HG03565 (cell line): ENCODE data around the gene GSTP1.
"Not testable (repeated sequence)": the region's sequence is repeated elsewhere in the genome, so short reads cannot be mapped to it uniquely, and the experiment has no call there.

Experiments
- ATAC-seq: cut with Tn5 transposase; IDR thresholded peaks from one replicate; pipeline ENCODE4 v1.9.1; 2021; ENCODE audit warnings: mild to moderate bottlenecking, moderate library complexity; ENCODE audit not compliant: unreplicated experiment

Gene GSTP1

DNA sequence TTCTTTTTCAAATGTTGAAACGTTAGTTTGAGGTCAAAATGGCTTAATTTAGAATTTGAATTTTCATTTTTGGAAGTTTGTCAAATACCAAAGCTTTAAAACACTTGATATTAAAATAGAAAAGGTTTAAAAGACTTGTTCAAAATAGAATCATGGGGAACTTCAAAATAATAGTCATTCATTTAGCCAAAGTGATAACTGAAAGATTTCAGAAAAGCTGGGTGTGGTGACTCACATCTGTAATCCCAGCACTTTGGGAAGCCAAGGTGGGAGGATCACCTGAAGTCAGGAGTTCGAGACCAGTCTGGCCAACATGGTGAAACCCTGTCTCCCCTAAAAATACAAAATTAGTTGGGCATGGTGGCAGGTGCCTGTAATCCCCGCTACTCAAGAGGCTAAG, 10.9 kb downstream of the GSTP1 start:
- ATAC-seq: no peak

DNA sequence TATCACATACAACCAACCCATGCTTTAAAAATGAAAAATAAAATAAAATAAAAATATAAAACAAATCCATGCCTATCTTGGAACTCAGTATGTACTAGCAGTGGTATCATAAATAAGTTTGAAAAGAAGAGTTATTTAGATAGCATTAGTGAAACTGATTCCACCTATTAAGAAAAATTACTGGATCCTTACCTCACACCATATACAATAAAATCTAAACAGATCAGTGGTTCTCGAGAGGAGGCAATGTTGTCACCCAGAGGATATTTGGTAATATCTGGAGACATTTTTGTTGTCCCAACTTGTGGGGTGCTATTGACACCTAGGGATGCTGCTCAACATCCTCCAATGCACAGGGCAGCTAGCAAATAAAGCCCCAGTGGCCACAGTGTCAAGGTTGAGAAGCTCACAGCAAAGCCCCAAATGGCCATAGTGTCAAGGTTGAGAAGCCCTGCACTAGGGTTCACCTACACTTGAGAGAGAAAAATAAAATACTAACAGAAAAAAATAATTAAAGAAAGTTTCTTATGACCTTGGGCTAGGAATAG, 13.2 kb downstream of the GSTP1 start:
- no peak for ATAC-seq

DNA sequence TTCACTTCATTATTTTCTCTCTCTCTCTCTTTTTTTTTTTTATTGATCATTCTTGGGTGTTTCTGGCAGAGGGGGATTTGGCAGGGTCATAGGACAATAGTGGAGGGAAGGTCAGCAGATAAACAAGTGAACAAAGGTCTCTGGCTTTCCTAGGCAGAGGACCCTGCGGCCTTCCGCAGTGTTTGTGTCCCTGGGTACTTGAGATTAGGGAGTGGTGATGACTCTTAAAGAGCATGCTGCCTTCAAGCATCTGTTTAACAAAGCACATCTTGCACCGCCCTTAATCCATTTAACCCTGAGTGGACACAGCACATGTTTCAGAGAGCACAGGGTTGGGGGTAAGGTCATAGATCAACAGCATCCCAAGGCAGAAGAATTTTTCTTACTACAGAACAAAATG, 13.8 kb downstream of the GSTP1 start:
- not testable (repeated sequence) for ATAC-seq

DNA sequence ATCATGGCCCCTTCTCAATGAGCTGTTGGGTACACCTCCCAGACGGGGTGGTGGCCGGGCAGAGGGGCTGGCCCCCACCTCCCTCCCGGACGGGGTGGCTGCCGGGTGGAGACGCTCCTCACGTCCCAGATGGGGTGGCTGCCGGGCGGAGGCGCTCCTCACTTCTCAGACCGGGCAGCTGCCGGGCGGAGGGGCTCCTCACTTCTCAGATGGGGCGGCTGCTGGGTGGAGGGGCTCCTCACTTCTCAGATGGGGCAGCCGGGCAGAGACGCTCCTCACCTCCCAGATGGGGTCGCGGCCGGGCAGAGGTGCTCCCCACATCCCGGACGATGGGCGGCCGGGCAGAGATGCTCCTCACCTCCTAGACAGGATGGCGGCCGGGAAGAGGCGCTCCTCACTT, 14.4 kb downstream of the GSTP1 start:
- not testable (repeated sequence) for ATAC-seq

DNA sequence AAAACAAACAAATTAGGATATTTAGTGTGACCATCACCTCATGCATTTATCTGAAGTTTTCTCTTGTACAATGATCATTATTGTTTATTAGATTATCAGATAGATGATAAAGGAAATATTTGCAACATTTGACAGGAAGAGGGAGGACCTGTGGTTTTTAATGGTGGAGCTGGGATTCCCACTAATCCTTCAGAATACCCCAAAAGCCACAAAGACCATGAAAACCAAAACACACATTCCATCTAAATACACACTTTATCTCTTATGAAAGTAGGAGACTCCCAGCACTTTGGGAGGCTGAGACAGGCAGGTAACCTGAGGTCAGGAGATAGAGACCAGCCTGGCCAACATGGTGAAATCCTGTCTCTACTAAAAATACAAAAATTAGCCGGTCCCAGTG, 15.5 kb downstream of the GSTP1 start:
- no peak for ATAC-seq

DNA sequence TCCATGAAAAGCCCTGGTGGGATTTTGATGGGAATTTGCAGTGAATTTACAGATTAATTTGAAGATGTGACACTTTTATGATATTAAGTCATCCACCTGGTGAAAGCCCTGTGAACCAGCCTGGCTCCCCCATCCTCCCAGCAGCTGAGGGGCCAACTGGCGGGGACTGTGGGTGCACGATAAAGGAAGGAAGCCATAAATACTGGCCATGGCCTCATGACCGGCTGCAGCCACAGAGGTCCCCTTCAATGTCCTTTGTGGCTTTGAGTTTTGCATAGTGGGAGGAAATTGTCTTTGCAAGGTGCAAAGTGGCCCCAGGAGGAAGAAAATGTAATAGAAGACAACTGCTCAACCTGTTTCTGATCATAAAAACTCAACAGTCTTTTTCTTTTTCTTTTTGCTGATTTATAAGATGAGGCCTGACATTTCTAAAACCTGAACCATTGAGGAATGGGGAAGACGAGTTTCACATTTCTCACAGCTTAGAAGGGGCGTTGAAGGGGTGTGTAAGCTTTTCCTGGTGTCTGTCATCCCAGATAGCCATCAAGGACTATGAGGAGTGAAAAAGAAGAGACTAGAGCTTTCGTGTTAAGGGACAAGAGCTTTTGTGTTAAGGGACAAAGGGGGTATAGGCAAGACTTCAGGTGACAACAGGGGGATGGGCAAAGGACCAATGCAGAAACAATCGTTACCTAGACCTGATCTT, 16.9 kb downstream of the GSTP1 start:
- no peak for ATAC-seq

DNA sequence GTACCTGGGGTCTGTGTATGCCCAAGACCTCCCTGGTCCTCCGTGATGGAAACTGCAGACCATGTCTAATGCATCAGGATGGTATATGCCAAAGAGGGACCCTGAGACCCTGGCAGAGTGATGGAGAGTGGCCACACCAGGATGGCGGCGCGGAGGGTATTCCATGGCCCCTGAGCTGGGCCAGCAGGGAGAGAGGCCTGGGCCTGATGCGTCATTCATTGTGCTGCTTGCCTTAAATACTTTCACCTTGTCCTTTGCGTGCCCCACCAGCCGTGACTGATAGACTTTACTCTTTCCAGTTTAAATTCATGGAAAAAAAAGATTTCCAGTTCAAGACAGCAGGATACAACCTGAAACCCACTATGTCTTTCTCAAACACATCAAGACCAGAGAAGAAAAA, 17.5 kb downstream of the GSTP1 start:
- no peak for ATAC-seq

DNA sequence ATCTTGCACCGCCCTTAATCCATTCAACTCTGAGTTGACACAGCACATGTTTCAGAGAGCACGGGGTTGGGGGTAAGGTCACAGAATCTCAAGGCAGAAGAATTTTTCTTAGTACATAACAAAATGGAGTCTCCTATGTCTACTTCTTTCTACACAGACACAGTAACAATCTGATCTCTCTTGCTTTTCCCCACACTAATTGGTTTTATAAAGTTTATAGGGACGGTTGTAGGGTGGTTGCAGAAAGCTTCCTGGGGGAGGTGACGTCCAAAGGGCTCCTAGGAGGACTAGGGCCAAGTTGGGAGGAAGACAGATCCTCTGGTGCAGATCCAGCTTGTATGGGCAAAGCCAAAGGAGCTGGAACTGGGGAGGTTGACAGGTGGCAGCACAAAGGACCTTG, 20.5 kb downstream of the GSTP1 start:
- ATAC-seq: not testable (repeated sequence)

DNA sequence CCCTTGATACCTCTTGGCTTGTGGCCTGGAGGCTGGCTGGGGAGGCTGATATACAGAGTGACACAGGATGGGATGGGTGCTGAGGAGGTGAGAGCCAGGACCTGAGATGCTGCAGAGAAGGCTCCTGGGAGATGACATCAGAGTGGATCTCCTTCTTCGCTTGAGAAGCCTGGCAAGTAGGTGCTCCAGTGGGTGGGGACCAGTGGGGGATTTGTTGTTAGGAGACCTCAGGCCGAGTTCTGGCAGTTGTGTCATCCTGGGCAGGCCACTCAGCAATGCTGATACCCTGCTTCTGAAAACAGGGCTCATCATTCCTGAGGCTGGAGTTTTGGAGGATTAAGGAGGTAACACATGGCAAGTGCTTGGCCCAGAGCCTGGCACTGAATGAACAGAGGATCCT, 21.2 kb downstream of the GSTP1 start:
- ATAC-seq: no peak

DNA sequence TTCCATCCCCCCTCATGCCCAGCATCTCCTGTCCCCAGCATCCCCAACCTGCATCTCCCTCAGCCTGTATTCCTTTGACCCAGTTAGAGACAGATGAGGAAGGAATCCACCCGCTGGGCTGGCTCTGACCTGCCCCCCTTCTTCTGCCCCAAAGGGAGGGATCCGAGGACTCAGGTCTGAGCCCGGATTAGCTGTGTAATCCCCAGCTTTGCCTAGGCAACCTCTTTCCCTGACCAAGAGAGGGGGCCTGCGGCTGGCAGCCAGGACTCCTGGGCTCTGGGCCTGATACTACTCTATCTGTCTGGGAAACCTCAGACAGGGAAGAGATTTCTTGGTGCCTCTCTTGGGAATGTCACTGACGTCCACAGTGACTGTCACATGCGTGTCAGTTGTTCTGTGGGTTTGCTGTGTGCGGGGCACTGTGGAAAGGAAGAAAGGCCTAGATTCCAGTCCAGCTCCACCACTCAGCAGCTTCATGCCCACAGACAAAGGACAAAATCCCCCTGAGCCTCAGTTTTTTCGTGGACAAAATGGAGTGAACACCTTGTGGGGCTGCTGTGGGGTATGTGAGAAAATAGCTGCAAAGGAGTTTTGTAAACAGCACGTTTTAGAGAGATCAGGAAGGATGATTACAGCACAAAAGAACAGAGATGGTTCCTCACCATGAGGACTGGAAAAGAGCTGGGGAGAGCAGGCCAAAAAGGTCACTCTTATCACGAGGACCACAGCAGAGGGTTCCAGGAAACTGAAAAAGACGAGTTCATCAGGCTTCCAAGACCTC, 21.8 kb downstream of the GSTP1 start:
- no peak for ATAC-seq

DNA sequence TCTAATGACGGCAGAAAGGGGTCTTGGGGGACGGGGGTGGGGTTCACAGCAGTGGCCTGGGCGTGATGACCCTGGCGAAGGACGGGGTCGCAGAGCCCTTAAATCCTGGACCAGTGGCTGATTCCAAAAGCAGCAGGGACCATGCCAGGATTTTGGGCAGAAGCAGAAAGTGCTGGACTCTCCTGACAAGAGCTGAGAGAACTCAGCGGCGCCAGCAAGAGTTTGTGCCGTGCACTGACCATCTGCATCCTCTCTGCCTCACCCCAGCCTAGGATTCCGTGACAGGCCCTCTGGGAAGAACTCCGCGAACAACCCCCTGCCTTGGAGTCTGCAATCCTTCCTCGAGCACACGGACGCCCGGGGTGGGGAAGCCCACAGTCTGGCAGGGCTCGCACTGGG, 22.5 kb downstream of the GSTP1 start:
- no peak for ATAC-seq

DNA sequence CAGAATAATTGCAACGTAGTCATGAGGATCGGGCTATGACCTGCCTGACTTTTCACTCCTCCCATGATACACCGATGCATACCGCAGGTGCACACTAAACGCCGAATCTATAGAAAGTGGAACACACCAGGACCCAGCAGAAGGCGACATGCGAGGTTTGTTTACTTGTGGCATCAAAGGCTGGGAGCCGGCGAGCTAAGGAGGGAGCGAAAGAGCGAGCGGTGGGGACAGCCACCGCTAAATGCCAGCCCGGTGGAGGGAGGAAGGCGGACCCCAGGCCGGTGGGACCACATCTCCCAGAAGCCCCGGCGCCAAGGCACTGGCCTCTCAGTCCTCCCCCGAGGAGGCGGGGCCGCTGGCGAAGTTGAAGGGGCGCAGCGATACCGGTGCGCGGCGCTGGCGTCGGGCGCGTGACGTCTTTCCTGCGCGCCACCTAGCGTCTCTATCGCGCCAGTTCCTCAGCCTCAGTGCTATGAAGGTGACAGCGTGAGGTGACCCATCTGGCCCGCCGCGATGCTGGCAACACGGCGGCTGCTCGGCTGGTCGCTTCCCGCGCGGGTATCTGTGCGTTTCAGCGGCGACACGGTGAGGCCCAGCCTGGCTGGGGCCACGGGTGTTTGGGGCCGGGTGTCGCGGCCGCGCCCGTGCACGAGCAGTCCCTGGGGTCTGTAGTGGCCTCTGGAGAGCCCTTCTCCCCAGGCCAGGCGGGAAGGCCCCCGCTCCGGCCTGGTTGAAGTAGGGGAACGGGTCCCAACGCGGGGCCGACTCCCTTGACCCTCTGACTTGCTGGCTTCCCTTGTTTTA, 23.1 kb downstream of the GSTP1 start, which contains the start of gene NDUFV1:
Gene NDUFV1, plus strand, starts transcription at position 445 of the 804 bp plus-strand sequence. Its CDS starts 69 bp downstream, at position 514.
- peak; percentile 91 for ATAC-seq

DNA sequence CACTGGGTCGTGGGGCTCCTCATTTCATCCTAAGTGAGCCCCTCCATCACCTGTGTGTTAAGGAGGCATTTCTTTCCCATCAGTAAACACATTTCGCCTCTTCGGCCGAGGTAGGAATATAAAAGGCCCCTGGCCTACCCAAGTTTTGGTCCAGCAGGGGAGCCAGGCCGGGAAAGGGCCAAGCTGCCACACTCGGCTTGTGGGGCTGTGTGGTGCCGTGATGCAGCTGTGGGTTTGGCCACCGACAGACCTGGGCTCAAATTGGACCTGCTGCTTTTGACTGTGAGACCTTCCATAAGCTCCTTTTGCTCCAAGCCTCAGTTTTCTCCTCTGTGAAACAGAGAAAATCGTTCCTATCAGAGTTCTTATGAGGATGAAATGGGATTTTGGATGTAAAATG, 23.9 kb downstream of the GSTP1 start:
- ATAC-seq: no peak

DNA sequence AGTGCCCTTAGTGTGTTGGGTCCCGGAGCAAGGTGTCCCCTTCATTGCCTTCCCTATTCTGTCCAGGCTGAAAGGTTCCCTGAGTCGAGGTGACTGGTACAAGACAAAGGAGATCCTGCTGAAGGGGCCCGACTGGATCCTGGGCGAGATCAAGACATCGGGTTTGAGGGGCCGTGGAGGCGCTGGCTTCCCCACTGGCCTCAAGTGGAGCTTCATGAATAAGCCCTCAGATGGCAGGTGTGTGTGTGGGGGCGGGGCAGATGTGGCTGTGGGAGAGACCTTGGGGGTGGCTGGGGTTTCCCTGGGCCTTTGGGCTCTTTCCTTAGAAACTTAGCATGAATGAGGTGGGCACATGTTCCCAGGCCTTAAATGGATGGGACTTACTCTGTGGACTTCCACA, 24.9 kb downstream of the GSTP1 start:
- ATAC-seq: no peak

DNA sequence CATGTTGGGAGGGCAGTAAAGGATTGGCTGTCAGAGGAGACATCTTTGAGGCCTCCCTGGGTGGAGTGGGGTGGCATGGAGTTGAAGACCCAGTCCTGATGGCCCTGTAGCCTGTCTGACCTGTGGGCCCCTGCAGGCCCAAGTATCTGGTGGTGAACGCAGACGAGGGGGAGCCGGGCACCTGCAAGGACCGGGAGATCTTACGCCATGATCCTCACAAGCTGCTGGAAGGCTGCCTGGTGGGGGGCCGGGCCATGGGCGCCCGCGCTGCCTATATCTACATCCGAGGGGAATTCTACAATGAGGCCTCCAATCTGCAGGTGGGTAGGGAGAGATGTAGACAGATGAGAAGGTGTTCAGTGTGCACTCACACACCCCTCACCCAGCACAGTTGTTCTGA, 25.7 kb downstream of the GSTP1 start:
- no peak for ATAC-seq

DNA sequence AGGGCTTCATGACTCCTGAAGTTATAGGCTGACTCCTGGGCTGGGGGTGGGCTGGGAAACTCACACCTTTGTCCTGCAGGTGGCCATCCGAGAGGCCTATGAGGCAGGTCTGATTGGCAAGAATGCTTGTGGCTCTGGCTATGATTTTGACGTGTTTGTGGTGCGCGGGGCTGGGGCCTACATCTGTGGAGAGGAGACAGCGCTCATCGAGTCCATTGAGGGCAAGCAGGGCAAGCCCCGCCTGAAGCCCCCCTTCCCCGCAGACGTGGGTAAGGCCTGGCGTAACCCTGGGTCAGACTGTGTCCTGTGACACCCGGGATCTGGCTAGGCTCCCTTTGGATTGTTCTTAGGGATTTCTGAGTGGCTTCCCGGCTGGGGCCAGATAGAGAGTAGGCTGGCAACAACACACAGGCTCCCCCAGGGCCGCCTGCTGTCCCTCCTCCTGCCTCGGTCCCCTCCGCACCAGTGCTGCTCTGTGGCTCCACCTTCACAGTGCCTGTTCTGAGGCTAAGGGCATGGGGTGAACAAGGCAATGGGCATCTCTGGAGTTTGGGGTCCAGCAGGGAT, 26.8 kb downstream of the GSTP1 start:
- ATAC-seq: no peak

DNA sequence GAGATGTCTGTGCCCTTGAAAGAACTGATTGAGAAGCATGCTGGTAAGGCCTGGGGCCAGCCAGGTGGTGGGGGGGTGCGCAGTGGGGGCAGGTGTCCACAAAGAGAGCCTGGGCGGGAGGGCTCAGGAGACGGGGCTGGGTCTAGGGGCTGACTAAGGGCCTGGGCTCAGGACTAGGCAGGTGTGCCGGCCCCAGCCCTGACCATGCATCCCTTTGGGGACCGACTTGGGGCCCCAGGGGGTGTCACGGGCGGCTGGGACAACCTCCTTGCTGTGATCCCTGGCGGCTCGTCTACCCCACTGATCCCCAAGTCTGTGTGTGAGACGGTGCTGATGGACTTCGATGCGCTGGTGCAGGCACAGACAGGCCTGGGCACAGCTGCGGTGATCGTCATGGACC, 27.6 kb downstream of the GSTP1 start:
- ATAC-seq: no peak

DNA sequence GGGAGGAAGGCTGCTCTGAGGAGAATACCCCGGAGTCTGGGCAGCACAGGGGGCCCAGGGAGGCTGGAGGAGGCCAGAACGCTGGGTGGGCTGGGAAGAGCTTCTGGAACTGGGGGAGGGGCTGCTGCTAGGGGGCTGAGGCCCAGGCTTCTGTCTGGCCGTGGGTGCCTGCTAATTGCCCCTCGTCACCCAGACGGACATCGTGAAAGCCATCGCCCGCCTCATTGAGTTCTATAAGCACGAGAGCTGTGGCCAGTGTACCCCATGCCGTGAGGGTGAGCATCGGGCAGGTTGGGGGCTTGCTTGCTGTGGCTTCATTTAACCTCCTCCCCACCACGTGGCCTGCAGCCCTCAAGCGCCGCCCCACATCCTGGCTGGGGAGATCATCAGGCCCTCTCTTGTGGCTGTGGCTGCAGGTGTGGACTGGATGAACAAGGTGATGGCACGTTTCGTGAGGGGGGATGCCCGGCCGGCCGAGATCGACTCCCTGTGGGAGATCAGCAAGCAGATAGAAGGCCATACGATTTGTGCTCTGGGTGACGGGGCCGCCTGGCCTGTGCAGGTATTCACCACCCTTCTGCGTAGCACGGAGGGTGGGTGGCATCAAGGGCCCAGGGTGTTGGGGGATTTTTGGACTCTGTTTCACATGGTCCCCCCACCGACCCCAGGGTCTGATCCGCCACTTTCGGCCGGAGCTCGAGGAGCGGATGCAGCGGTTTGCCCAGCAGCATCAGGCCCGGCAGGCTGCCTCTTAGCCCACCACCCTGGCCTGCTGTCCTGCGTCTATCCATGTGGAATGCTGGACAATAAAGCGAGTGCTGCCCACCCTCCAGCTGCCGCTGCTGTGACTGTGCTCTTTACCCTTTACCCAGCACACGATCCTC, 28.3 kb downstream of the GSTP1 start:
- ATAC-seq: no peak

DNA sequence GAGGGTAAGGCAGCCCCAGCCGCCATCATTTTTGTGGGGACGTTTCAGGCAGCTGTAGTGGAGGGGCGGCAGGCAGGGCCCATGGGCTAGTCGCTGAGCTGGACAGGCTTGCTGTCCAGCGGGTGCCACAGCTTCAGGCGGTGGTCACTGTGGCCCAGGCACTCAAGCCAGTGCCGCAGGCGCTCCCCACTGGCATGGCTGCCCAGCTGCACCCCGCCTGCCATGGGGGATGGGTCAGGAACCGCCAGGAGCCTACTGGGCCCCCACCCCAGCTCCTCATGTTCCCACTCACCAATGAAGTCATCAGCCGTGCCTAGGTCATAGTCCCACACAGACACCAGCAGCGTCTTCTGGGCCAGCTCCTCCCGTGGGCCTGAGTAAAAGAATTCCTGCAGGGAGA, 29.1 kb downstream of the GSTP1 start:
- no peak for ATAC-seq
